ENCODE results near the gene ZNF32. TPM values are rescaled to one million over a fixed set of nuclear protein-coding genes. Genes with fewer than 3 reads are reported as not detected.
"Not testable (repeated sequence)": the region's sequence is repeated elsewhere in the genome, so short reads cannot be mapped to it uniquely, and the experiment has no call there.

Gene ZNF32
- total RNA-seq, 4 donors from 2014 or later: 24.9 to 45.4 (median 36.8) TPM

DNA sequence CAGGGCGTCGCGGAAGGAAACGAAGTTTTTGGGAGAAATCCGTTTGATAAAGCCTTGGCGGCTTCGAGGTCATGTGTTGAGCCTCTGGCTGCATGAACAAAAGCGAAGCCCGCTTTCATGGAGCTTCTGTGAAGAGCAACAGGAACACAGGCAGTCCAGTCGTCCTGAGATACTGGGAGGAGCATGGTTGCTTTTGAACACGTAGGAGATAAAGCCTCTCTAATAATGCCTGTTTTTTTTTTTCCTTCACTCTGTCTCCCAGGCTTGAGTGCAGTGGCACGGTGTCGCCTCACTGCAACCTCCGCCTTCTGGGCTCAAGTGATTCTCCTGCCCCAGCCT lies 473 bp upstream of the ZNF32 start:
- peaks cover 20% of the 10 kb centered on the region for H3K9me3 ChIP-seq
- no peak for DNase-seq (ENCODE audit: low spot score in 2 of 2)
- TF ChIP-seq EP300 (IDR thresholded peaks at IDR 0.05) (no peak), POLR2AphosphoS5 (IDR thresholded peaks at IDR 0.05) (no peak), POLR2A (IDR thresholded peaks at IDR 0.05) (no peak)
- TF ChIP-seq, protein P1, sequence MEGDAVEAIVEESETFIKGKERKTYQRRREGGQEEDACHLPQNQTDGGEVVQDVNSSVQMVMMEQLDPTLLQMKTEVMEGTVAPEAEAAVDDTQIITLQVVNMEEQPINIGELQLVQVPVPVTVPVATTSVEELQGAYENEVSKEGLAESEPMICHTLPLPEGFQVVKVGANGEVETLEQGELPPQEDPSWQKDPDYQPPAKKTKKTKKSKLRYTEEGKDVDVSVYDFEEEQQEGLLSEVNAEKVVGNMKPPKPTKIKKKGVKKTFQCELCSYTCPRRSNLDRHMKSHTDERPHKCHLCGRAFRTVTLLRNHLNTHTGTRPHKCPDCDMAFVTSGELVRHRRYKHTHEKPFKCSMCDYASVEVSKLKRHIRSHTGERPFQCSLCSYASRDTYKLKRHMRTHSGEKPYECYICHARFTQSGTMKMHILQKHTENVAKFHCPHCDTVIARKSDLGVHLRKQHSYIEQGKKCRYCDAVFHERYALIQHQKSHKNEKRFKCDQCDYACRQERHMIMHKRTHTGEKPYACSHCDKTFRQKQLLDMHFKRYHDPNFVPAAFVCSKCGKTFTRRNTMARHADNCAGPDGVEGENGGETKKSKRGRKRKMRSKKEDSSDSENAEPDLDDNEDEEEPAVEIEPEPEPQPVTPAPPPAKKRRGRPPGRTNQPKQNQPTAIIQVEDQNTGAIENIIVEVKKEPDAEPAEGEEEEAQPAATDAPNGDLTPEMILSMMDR (IDR thresholded peaks at IDR 0.05): no peak
- peaks cover 14% of the 10 kb centered on the region for H3K4me1 ChIP-seq
- H3K36me3 ChIP-seq: peaks cover 24% of the 10 kb centered on the region
- no peaks in the 10 kb centered on the region for H3K27me3 ChIP-seq
- WGBS: 19% methylated on average over 14 of the region's 14 CpGs
- H3K4me3 ChIP-seq: peak overlapping the region; percentile 78
- peak overlapping the region; percentile 77 for H3K27ac ChIP-seq

DNA sequence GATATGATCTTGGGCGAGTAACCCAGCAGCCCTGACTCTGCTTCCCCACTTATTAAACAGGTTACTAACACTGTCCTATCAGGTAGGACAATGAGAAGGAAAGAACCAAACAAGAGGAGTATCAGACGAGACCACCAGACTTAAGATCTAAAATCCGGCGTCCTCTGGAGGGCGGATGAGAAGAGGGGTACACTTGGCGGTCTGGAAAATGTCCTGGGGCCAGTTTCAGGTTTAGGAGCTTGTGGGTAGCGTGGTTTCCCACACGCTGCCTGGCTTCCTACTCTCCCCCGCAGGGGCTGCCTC lies 635 bp downstream of the ZNF32 start:
- Histone ChIP-seq H3K4me3 (peak overlapping the region; percentile 78), H3K27me3 (no peaks in the 10 kb centered on the region), H3K27ac (peak overlapping the region; percentile 77), H3K4me1 (peaks cover 14% of the 10 kb centered on the region), H3K36me3 (peaks cover 36% of the 10 kb centered on the region), H3K9me3 (peaks cover 31% of the 10 kb centered on the region)
- 26% methylated on average over 8 of the region's 9 CpGs for WGBS
- no peak for DNase-seq (ENCODE audit: low spot score in 2 of 2)
- TF ChIP-seq, protein P1 (IDR thresholded peaks at IDR 0.05): no peak
- no peak for TF ChIP-seq EP300 (IDR thresholded peaks at IDR 0.05)
- no peak for TF ChIP-seq POLR2A (IDR thresholded peaks at IDR 0.05)
- TF ChIP-seq POLR2AphosphoS5 (IDR thresholded peaks at IDR 0.05): no peak

DNA sequence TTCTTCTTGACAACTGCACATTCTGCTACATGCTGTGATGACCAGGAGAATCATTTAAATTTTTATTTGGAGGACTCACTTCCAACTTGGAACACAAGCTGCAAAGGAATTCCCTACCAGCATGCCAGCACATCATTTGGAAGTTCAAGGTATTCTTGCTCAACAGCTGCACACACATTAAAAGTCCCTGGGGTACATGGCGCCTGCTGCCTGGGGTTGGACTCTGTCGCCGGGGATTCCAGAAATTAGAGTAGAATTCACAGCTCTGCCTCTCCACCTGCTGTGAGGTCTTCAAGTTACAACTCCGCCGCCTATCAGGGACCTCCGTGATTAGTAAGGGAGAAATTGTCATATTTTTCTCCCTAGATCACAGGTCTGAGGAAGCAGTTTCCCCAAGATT lies 1.1 kb downstream of the ZNF32 start:
- H3K27ac ChIP-seq: no peak overlapping the region
- peaks cover 40% of the 10 kb centered on the region for H3K36me3 ChIP-seq
- 97% methylated on average over 6 of the region's 6 CpGs for WGBS
- peak overlapping the region; percentile 78 for H3K4me3 ChIP-seq
- H3K9me3 ChIP-seq: peaks cover 34% of the 10 kb centered on the region
- no peak for DNase-seq (ENCODE audit: low spot score in 2 of 2)
- no peak for TF ChIP-seq POLR2AphosphoS5 (IDR thresholded peaks at IDR 0.05)
- peaks cover 14% of the 10 kb centered on the region for H3K4me1 ChIP-seq
- H3K27me3 ChIP-seq: no peaks in the 10 kb centered on the region

DNA sequence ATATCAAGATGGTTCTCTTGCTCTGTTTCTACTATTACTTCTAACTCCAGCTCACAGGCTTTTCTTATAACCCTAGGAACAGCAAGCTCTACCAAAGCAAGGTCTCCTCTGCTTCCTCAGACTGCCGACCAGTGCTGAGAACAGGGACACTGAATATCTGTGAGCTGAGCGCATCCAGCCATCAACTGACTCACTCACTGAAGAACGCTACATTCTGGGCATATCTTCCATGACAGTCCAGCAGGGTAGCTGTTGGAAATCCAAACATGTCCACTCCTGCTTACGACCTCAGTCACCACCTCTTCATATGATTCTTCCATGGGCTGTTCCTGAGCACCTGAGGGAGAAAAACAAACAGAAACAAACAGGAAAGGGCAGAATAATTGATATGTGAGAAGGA lies 2.8 kb downstream of the ZNF32 start:
- peaks cover 40% of the 10 kb centered on the region for H3K36me3 ChIP-seq
- H3K4me3 ChIP-seq: no peak overlapping the region
- no peaks in the 10 kb centered on the region for H3K27me3 ChIP-seq
- peaks cover 47% of the 10 kb centered on the region for H3K9me3 ChIP-seq
- TF ChIP-seq EP300 (IDR thresholded peaks at IDR 0.05): no peak
- TF ChIP-seq, protein P1 (IDR thresholded peaks at IDR 0.05): no peak
- DNase-seq (ENCODE audit: low spot score in 2 of 2): no peak
- WGBS: 100% methylated on average over 4 of the region's 4 CpGs
- H3K27ac ChIP-seq: no peak overlapping the region
- peaks cover 14% of the 10 kb centered on the region for H3K4me1 ChIP-seq

DNA sequence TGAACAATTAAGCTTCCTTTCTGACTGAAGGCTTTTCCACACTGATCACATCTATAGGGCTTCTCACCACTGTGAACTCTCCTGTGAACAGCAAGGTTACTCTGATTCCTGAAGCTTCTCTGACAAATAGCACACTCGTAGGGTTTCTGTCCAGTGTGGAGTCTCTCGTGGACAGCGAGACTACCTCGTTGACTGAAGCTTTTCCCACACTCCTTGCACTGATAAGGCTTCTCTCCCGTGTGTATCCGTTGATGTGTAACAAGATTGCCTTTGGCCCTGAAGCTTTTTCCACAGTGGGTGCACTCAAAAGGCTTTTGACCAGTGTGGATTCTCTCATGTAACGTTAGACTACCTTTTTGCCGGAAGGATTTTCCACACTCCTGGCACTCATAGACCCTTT lies 4.4 kb downstream of the ZNF32 start:
- Histone ChIP-seq H3K27ac (no peak overlapping the region), H3K4me1 (peaks cover 12% of the 10 kb centered on the region), H3K4me3 (no peak overlapping the region), H3K36me3 (peaks cover 40% of the 10 kb centered on the region), H3K9me3 (peaks cover 47% of the 10 kb centered on the region), H3K27me3 (no peaks in the 10 kb centered on the region)
- WGBS: 97% methylated on average over 8 of the region's 8 CpGs
- DNase-seq (ENCODE audit: low spot score in 2 of 2): no peak
- TF ChIP-seq, protein P1 (IDR thresholded peaks at IDR 0.05): no peak
- TF ChIP-seq POLR2AphosphoS5 (IDR thresholded peaks at IDR 0.05) (no peak), EP300 (IDR thresholded peaks at IDR 0.05) (no peak), POLR2A (IDR thresholded peaks at IDR 0.05) (no peak)

DNA sequence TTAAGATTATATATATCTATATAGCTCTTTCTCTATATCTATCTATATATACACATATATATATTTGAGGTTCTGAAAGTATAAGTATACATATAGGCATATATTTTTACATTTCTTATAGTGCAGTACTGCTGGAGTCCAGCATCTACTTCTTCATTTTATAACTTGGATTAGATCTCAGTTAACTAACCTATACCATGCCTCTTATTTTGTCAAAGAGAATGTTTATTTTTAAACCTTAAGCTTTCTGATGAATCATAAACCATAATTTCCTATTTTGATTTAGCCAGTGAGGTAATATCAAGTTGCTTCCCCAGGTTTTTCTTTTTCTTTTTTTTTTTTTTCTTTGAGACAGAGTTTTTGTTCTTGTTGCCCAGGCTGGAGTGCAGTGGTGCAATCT lies 8.1 kb downstream of the ZNF32 start:
- peaks cover 38% of the 10 kb centered on the region for H3K9me3 ChIP-seq
- no peak for TF ChIP-seq EP300 (IDR thresholded peaks at IDR 0.05)
- TF ChIP-seq POLR2AphosphoS5 (IDR thresholded peaks at IDR 0.05): no peak
- TF ChIP-seq, protein P1 (IDR thresholded peaks at IDR 0.05): no peak
- TF ChIP-seq POLR2A (IDR thresholded peaks at IDR 0.05): no peak
- H3K27ac ChIP-seq: no peak overlapping the region
- DNase-seq (ENCODE audit: low spot score in 2 of 2): no peak
- no peaks in the 10 kb centered on the region for H3K27me3 ChIP-seq
- H3K4me3 ChIP-seq: no peak overlapping the region
- no peaks in the 10 kb centered on the region for H3K4me1 ChIP-seq
- peaks cover 30% of the 10 kb centered on the region for H3K36me3 ChIP-seq

DNA sequence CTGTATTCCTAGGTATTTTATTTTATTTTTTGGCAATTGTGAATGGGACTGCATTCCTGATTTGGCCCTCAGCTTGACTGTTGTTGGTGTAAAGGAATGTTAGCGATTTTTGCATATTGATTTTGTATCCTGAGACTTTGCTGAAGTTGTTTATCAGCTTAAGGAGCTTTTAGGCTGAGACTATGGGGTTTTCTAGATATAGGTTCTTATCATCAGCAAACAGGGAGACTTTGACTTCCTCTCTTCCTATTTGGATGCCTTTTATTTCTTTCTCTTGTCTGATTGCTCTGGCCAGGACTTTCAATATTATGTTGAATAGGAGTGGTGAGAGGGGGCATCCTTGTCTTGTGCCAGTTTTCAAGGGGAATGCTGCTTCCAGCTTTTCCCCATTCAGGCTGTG lies 12.9 kb downstream of the ZNF32 start:
- WGBS: 65% methylated on average over 1 of the region's 1 CpG
- DNase-seq (ENCODE audit: low spot score in 2 of 2); H3K4me1 ChIP-seq; H3K27me3 ChIP-seq; H3K4me3 ChIP-seq; H3K27ac ChIP-seq; H3K36me3 ChIP-seq: not testable (repeated sequence)
- peaks cover 11% of the 10 kb centered on the region for H3K9me3 ChIP-seq
